ENCODE data around the gene BACH2.
"Not testable (repeated sequence)": the region's sequence is repeated elsewhere in the genome, so short reads cannot be mapped to it uniquely, and the experiment has no call there.

The BACH2 gene

GRCh38 chr6:90121982-90122381 is 174.7 kb downstream of the BACH2 start:
- ATAC-seq = peak; percentile 98
- Mint-ChIP-seq H3K36me3 (peaks cover 18% of the 10 kb centered on the region), H3K4me3 (peak overlapping the region; percentile 22), H3K27ac (peak overlapping the region; percentile 71), H3K27me3 (no peaks in the 10 kb centered on the region), H3K9me3 (no peaks in the 10 kb centered on the region), H3K4me1 (peaks cover 53% of the 10 kb centered on the region)

- no peaks in the 10 kb centered on the region for H3K27me3 Mint-ChIP-seq
- H3K27ac Mint-ChIP-seq = no peak overlapping the region
- no peak for ATAC-seq
- H3K9me3 Mint-ChIP-seq = peaks cover 3% of the 10 kb centered on the region
- peaks cover 29% of the 10 kb centered on the region for H3K36me3 Mint-ChIP-seq
- H3K4me1 Mint-ChIP-seq = peaks cover 44% of the 10 kb centered on the region
- H3K4me3 Mint-ChIP-seq = no peak overlapping the region
Measured at GRCh38 chr6:90120327-90120726, 176.3 kb downstream of the BACH2 start.

- ATAC-seq = no peak
- Mint-ChIP-seq H3K4me1 (peaks cover 37% of the 10 kb centered on the region), H3K27ac (no peak overlapping the region), H3K4me3 (no peak overlapping the region), H3K9me3 (peaks cover 3% of the 10 kb centered on the region), H3K27me3 (no peaks in the 10 kb centered on the region), H3K36me3 (peaks cover 35% of the 10 kb centered on the region)
Measured at GRCh38 chr6:90119618-90120017, 177.0 kb downstream of the BACH2 start.

- peaks cover 5% of the 10 kb centered on the region for H3K9me3 Mint-ChIP-seq
- H3K27me3 Mint-ChIP-seq = no peaks in the 10 kb centered on the region
- no peak overlapping the region for H3K4me3 Mint-ChIP-seq
- peaks cover 37% of the 10 kb centered on the region for H3K4me1 Mint-ChIP-seq
- H3K36me3 Mint-ChIP-seq = peaks cover 40% of the 10 kb centered on the region
- no peak for ATAC-seq
- no peak overlapping the region for H3K27ac Mint-ChIP-seq
Measured at GRCh38 chr6:90118581-90118980, 178.1 kb downstream of the BACH2 start.

GRCh38 chr6:90118069-90118468 is 178.6 kb downstream of the BACH2 start:
- Mint-ChIP-seq H3K36me3 (peaks cover 42% of the 10 kb centered on the region), H3K27ac (no peak overlapping the region), H3K27me3 (no peaks in the 10 kb centered on the region), H3K4me1 (peaks cover 33% of the 10 kb centered on the region), H3K4me3 (no peak overlapping the region), H3K9me3 (peaks cover 8% of the 10 kb centered on the region)
- ATAC-seq = no peak

GRCh38 chr6:90116126-90116525 is 180.5 kb downstream of the BACH2 start:
- not testable (repeated sequence) for H3K27ac Mint-ChIP-seq, H3K4me3 Mint-ChIP-seq, ATAC-seq, H3K27me3 Mint-ChIP-seq
- H3K36me3 Mint-ChIP-seq = peaks cover 48% of the 10 kb centered on the region
- H3K9me3 Mint-ChIP-seq = peaks cover 11% of the 10 kb centered on the region
- peaks cover 32% of the 10 kb centered on the region for H3K4me1 Mint-ChIP-seq

GRCh38 chr6:90113389-90113788 is 183.3 kb downstream of the BACH2 start:
- Mint-ChIP-seq H3K9me3 (peaks cover 13% of the 10 kb centered on the region), H3K4me1 (peaks cover 43% of the 10 kb centered on the region), H3K36me3 (peaks cover 48% of the 10 kb centered on the region), H3K27ac (peak overlapping the region; percentile 64), H3K27me3 (no peaks in the 10 kb centered on the region), H3K4me3 (no peak overlapping the region)
- ATAC-seq = no peak

GRCh38 chr6:90111387-90111786 is 185.3 kb downstream of the BACH2 start:
- Mint-ChIP-seq H3K4me3 (no peak overlapping the region), H3K27ac (peak overlapping the region; percentile 64), H3K4me1 (peaks cover 41% of the 10 kb centered on the region), H3K9me3 (peaks cover 13% of the 10 kb centered on the region), H3K27me3 (no peaks in the 10 kb centered on the region), H3K36me3 (peaks cover 37% of the 10 kb centered on the region)
- ATAC-seq = no peak

GRCh38 chr6:90110971-90111370 is 185.7 kb downstream of the BACH2 start:
- Mint-ChIP-seq H3K4me3 (no peak overlapping the region), H3K27ac (peak overlapping the region; percentile 64), H3K36me3 (peaks cover 33% of the 10 kb centered on the region), H3K4me1 (peaks cover 41% of the 10 kb centered on the region), H3K9me3 (peaks cover 11% of the 10 kb centered on the region), H3K27me3 (no peaks in the 10 kb centered on the region)
- ATAC-seq = no peak

GRCh38 chr6:90109141-90109540 is 187.5 kb downstream of the BACH2 start:
- Mint-ChIP-seq H3K27me3 (no peaks in the 10 kb centered on the region), H3K4me1 (peaks cover 45% of the 10 kb centered on the region)
- ATAC-seq = peak; percentile 74

GRCh38 chr6:90107771-90108282 is 188.8 kb downstream of the BACH2 start:
- H3K36me3 Mint-ChIP-seq = peaks cover 7% of the 10 kb centered on the region
- no peaks in the 10 kb centered on the region for H3K27me3 Mint-ChIP-seq
- peaks cover 5% of the 10 kb centered on the region for H3K9me3 Mint-ChIP-seq
- ATAC-seq = peak; percentile 94
- peak overlapping the region; percentile 75 for H3K27ac Mint-ChIP-seq
- peaks cover 57% of the 10 kb centered on the region for H3K4me1 Mint-ChIP-seq
- peak overlapping the region; percentile 10 for H3K4me3 Mint-ChIP-seq

More at GRCh38 chr6:90109141-90109540, 187.5 kb downstream of the BACH2 start:
- Mint-ChIP-seq H3K27ac (peak overlapping the region; percentile 75), H3K36me3 (peaks cover 15% of the 10 kb centered on the region), H3K9me3 (peaks cover 11% of the 10 kb centered on the region), H3K4me3 (peak overlapping the region; percentile 45)

GRCh38 chr6:90107371-90107770 is 189.3 kb downstream of the BACH2 start:
- Mint-ChIP-seq H3K36me3 (peaks cover 3% of the 10 kb centered on the region), H3K4me1 (peaks cover 55% of the 10 kb centered on the region), H3K9me3 (peaks cover 2% of the 10 kb centered on the region), H3K27ac (peak overlapping the region; percentile 75), H3K27me3 (no peaks in the 10 kb centered on the region), H3K4me3 (peak overlapping the region; percentile 10)
- no peak for ATAC-seq

GRCh38 chr6:90106449-90106848 is 190.2 kb downstream of the BACH2 start:
- Mint-ChIP-seq H3K9me3 (peaks cover 2% of the 10 kb centered on the region), H3K4me3 (no peak overlapping the region)

GRCh38 chr6:90105506-90106170 is 191.0 kb downstream of the BACH2 start:
- Mint-ChIP-seq H3K27me3 (no peaks in the 10 kb centered on the region), H3K4me1 (peaks cover 61% of the 10 kb centered on the region), H3K27ac (no peak overlapping the region), H3K9me3 (peaks cover 2% of the 10 kb centered on the region), H3K4me3 (no peak overlapping the region), H3K36me3 (no peaks in the 10 kb centered on the region)
- ATAC-seq = no peak

More at GRCh38 chr6:90106449-90106848, 190.2 kb downstream of the BACH2 start:
- Mint-ChIP-seq H3K27me3 (no peaks in the 10 kb centered on the region), H3K27ac (no peak overlapping the region), H3K4me1 (peaks cover 58% of the 10 kb centered on the region), H3K36me3 (no peaks in the 10 kb centered on the region)
- ATAC-seq = no peak

GRCh38 chr6:90103056-90103800 is 193.4 kb downstream of the BACH2 start:
- H3K4me1 Mint-ChIP-seq = peaks cover 66% of the 10 kb centered on the region
- H3K4me3 Mint-ChIP-seq = peak overlapping the region; percentile 70
- peak; percentile 84 for ATAC-seq
- no peaks in the 10 kb centered on the region for H3K9me3 Mint-ChIP-seq
- no peaks in the 10 kb centered on the region for H3K27me3 Mint-ChIP-seq
- no peaks in the 10 kb centered on the region for H3K36me3 Mint-ChIP-seq
- H3K27ac Mint-ChIP-seq = peak overlapping the region; percentile 78

Data from stimulated activated memory B cell treated with anti-CD40 and anti-IgM and Interleukin-4, amounts not matched to agents 10 μg/mL and 1 μg/mL and 100 μg/mL, for 72 hours (primary cell).